Measurements from ENCODE around the gene DGKA.
A peak's percentile ranks its signal among the peaks of the same experiment; 100 is the strongest.
"Not testable (repeated sequence)": the region's sequence is repeated elsewhere in the genome, so short reads cannot be mapped to it uniquely, and the experiment has no call there.

Gene DGKA

GRCh38 chr12:55995366-55995765 lies 64.4 kb downstream of the DGKA start:
- Histone ChIP-seq H3K9ac (ENCODE audit: low read depth in 1 of 2, low read length in 2 of 2) (no peak overlapping the region), H3K27me3 (ENCODE audit: control insufficient read depth in 2 of 2, insufficient read depth in 2 of 2, low read length in 2 of 2) (no peaks in the 10 kb centered on the region), H3K27ac (ENCODE audit: low read depth in 2 of 2, low read length in 2 of 2) (no peak overlapping the region), H3K4me3 (ENCODE audit: low read length in 2 of 2) (no peak overlapping the region), H3K9me3 (ENCODE audit: control insufficient read depth in 2 of 2, low read length in 2 of 2) (no peaks in the 10 kb centered on the region), H3K36me3 (ENCODE audit: control insufficient read depth in 2 of 2, insufficient read depth in 2 of 2, low read length in 2 of 2) (peaks cover 37 to 40% of the 10 kb centered on the region in 2 donors), H3K4me1 (ENCODE audit: control insufficient read depth in 2 of 2, insufficient read depth in 2 of 2, low read length in 2 of 2) (peaks cover 10 to 12% of the 10 kb centered on the region in 2 donors)

- peak overlapping the region; percentile 79 to 87 for H3K9ac ChIP-seq (ENCODE audit: low read depth in 1 of 2, low read length in 2 of 2)
- no peaks in the 10 kb centered on the region for H3K27me3 ChIP-seq (ENCODE audit: control insufficient read depth in 2 of 2, insufficient read depth in 2 of 2, low read length in 2 of 2)
- peak overlapping the region; percentile 92 to 99 for H3K4me3 ChIP-seq (ENCODE audit: low read length in 2 of 2)
- H3K4me1 ChIP-seq (ENCODE audit: control insufficient read depth in 2 of 2, insufficient read depth in 2 of 2, low read length in 2 of 2): peaks cover 10 to 12% of the 10 kb centered on the region in 2 donors
- no peaks in the 10 kb centered on the region for H3K9me3 ChIP-seq (ENCODE audit: control insufficient read depth in 2 of 2, low read length in 2 of 2)
- peak overlapping the region; percentile 82 to 86 for H3K27ac ChIP-seq (ENCODE audit: low read depth in 2 of 2, low read length in 2 of 2)
- H3K36me3 ChIP-seq (ENCODE audit: control insufficient read depth in 2 of 2, insufficient read depth in 2 of 2, low read length in 2 of 2): peaks cover 28 to 31% of the 10 kb centered on the region in 2 donors
Measured at GRCh38 chr12:55996201-55996714, 65.3 kb downstream of the DGKA start.

GRCh38 chr12:55996715-55997534 lies 66.0 kb downstream of the DGKA start, which contains the start of gene SUOX:
Gene SUOX (plus strand): TSS chr12:55997276. CDS start chr12:56002222, 4,946 bp downstream.
- H3K9ac ChIP-seq (ENCODE audit: low read depth in 1 of 2, low read length in 2 of 2): peak within 1 kb of the TSS; percentile 87 to 99

DNA sequence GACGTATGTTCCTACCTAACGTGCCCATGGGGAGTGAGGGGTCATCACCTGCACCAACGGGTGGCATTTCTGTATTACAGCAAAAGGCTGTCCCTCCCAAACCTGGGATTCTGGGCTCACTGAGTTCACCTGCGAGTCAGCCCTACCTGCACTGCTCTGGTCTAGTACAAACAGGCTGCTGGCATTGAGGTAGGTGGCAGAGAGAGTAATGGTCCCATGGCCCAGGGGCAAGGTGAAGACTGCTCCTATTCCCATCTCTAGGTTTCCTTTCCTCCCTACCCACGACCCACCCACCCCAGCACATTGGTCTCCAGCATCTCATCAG lies 66.5 kb downstream of the DGKA start:
- Histone ChIP-seq H3K9me3 (ENCODE audit: control insufficient read depth in 2 of 2, low read length in 2 of 2) (no peaks in the 10 kb centered on the region), H3K27me3 (ENCODE audit: control insufficient read depth in 2 of 2, insufficient read depth in 2 of 2, low read length in 2 of 2) (no peaks in the 10 kb centered on the region), H3K9ac (ENCODE audit: low read depth in 1 of 2, low read length in 2 of 2) (peak overlapping the region; percentile 87 to 99), H3K27ac (ENCODE audit: low read depth in 2 of 2, low read length in 2 of 2) (peak overlapping the region; percentile 82 to 86), H3K4me1 (ENCODE audit: control insufficient read depth in 2 of 2, insufficient read depth in 2 of 2, low read length in 2 of 2) (peaks cover 16 to 18% of the 10 kb centered on the region in 2 donors), H3K36me3 (ENCODE audit: control insufficient read depth in 2 of 2, insufficient read depth in 2 of 2, low read length in 2 of 2) (peaks cover 17 to 28% of the 10 kb centered on the region in 2 donors), H3K4me3 (ENCODE audit: low read length in 2 of 2) (peak overlapping the region; percentile 92 to 99)

More at GRCh38 chr12:55996715-55997534, 66.0 kb downstream of the DGKA start, which contains the start of gene SUOX:
- Histone ChIP-seq H3K27ac (ENCODE audit: low read depth in 2 of 2, low read length in 2 of 2) (peak within 1 kb of the TSS; percentile 82 to 86), H3K9me3 (ENCODE audit: control insufficient read depth in 2 of 2, low read length in 2 of 2) (no peaks in the 10 kb centered on the region), H3K36me3 (ENCODE audit: control insufficient read depth in 2 of 2, insufficient read depth in 2 of 2, low read length in 2 of 2) (peaks cover 22 to 29% of the 10 kb centered on the region in 2 donors), H3K4me1 (ENCODE audit: control insufficient read depth in 2 of 2, insufficient read depth in 2 of 2, low read length in 2 of 2) (peaks cover 14 to 16% of the 10 kb centered on the region in 2 donors), H3K27me3 (ENCODE audit: control insufficient read depth in 2 of 2, insufficient read depth in 2 of 2, low read length in 2 of 2) (no peaks in the 10 kb centered on the region), H3K4me3 (ENCODE audit: low read length in 2 of 2) (peak within 1 kb of the TSS; percentile 92 to 99)

DNA sequence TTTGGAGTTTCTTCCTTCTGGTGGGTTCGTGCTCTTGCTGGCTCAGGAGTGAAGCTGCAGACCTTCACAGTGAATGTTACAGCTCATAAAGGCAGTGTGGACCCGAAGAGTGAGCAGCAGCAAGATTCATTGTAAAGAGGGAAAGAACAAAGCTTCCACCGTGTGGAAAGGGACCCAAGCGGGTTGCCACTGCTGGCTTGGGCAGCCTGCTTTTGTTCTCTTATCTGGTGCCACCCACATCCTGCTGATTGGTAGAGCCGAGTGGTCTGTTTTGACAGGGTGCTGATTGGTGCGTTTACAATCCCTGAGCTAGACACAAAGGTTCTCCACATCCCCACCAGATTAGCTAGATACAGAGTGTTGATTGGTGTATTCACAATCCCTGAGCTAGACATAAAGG lies 68.6 kb downstream of the DGKA start:
- H3K27ac ChIP-seq (ENCODE audit: low read depth in 2 of 2, low read length in 2 of 2); H3K9ac ChIP-seq (ENCODE audit: low read depth in 1 of 2, low read length in 2 of 2); H3K27me3 ChIP-seq (ENCODE audit: control insufficient read depth in 2 of 2, insufficient read depth in 2 of 2, low read length in 2 of 2); H3K4me3 ChIP-seq (ENCODE audit: low read length in 2 of 2); H3K9me3 ChIP-seq (ENCODE audit: control insufficient read depth in 2 of 2, low read length in 2 of 2): not testable (repeated sequence)
- H3K4me1 ChIP-seq (ENCODE audit: control insufficient read depth in 2 of 2, insufficient read depth in 2 of 2, low read length in 2 of 2): peaks cover 16 to 18% of the 10 kb centered on the region in 2 donors
- H3K36me3 ChIP-seq (ENCODE audit: control insufficient read depth in 2 of 2, insufficient read depth in 2 of 2, low read length in 2 of 2): peaks cover 3 to 25% of the 10 kb centered on the region in 2 donors

DNA sequence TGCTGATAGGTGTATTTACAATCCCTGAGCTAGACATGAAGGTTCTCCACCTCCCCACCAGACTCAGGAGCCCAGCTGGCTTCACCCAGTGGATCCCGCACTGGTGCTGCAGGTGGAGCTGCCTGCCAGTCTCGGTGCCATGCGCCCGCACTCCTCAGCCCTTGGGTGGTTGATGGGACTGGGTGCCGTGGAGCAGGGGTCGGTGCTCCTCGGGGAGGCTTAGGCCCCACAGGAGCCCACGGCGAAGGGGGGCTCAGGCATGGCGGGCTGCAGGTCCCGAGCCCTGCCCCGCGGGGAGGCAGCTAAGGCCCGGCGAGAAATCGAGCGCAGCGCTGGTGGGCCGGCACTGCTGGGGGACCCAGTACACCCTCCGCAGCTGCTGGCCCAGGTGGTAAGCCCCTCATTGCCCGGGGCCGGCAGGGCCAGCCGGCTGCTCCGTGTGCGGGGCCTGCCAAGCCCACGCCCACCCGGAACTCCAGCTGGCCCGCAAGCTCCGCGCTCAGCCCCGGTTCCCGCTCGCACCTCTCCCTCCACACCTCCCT lies 69.1 kb downstream of the DGKA start:
- H3K4me3 ChIP-seq (ENCODE audit: low read length in 2 of 2); H3K9me3 ChIP-seq (ENCODE audit: control insufficient read depth in 2 of 2, low read length in 2 of 2); H3K27ac ChIP-seq (ENCODE audit: low read depth in 2 of 2, low read length in 2 of 2); H3K9ac ChIP-seq (ENCODE audit: low read depth in 1 of 2, low read length in 2 of 2); H3K27me3 ChIP-seq (ENCODE audit: control insufficient read depth in 2 of 2, insufficient read depth in 2 of 2, low read length in 2 of 2): not testable (repeated sequence)
- Histone ChIP-seq H3K4me1 (ENCODE audit: control insufficient read depth in 2 of 2, insufficient read depth in 2 of 2, low read length in 2 of 2) (peaks cover 16 to 18% of the 10 kb centered on the region in 2 donors), H3K36me3 (ENCODE audit: control insufficient read depth in 2 of 2, insufficient read depth in 2 of 2, low read length in 2 of 2) (peaks cover 3 to 22% of the 10 kb centered on the region in 2 donors)

DNA sequence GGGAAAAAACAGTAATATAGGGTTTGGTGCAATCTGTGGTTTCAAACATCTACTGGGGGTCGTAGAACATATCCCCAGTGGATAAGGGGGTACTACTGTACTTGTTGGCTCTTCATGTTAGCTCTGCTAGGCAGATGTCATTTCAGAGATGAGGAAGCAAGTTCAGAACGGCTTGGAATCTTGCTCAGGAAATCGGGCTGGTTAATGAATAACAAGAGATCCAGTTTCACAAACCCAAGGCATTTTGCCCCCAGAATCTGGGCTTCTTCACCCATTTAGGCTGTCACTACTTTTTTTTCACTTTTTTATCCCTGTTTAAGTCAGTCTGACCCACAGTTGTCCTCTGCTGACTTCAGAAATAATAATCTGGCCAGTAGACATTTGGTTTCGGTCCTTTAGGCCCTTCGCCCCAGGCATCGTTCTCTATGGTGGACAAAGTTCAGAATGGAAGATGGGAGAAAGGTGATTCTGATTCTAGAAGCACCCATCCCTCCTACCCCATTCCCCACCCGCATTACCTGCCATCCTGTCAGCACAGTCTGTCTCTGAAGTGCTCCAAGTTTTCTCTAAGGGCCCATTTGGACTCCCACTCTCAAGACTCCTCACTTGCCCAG lies 70.6 kb downstream of the DGKA start:
- Histone ChIP-seq H3K9ac (ENCODE audit: low read depth in 1 of 2, low read length in 2 of 2) (peak overlapping the region in 1 of 2 donors; percentile 36), H3K4me1 (ENCODE audit: control insufficient read depth in 2 of 2, insufficient read depth in 2 of 2, low read length in 2 of 2) (peaks cover 12 to 18% of the 10 kb centered on the region in 2 donors), H3K27me3 (ENCODE audit: control insufficient read depth in 2 of 2, insufficient read depth in 2 of 2, low read length in 2 of 2) (no peaks in the 10 kb centered on the region), H3K9me3 (ENCODE audit: control insufficient read depth in 2 of 2, low read length in 2 of 2) (no peaks in the 10 kb centered on the region), H3K27ac (ENCODE audit: low read depth in 2 of 2, low read length in 2 of 2) (peak overlapping the region; percentile 39 to 66), H3K36me3 (ENCODE audit: control insufficient read depth in 2 of 2, insufficient read depth in 2 of 2, low read length in 2 of 2) (peaks cover 0 to 22% of the 10 kb centered on the region in 2 donors), H3K4me3 (ENCODE audit: low read length in 2 of 2) (peak overlapping the region in 1 of 2 donors; percentile 42)

GRCh38 chr12:56003376-56003775 lies 72.4 kb downstream of the DGKA start:
- H3K27me3 ChIP-seq (ENCODE audit: control insufficient read depth in 2 of 2, insufficient read depth in 2 of 2, low read length in 2 of 2); H3K9me3 ChIP-seq (ENCODE audit: control insufficient read depth in 2 of 2, low read length in 2 of 2); H3K27ac ChIP-seq (ENCODE audit: low read depth in 2 of 2, low read length in 2 of 2); H3K9ac ChIP-seq (ENCODE audit: low read depth in 1 of 2, low read length in 2 of 2); H3K4me3 ChIP-seq (ENCODE audit: low read length in 2 of 2): not testable (repeated sequence)
- H3K4me1 ChIP-seq (ENCODE audit: control insufficient read depth in 2 of 2, insufficient read depth in 2 of 2, low read length in 2 of 2): peaks cover 8 to 13% of the 10 kb centered on the region in 2 donors
- peaks cover 0 to 22% of the 10 kb centered on the region in 2 donors for H3K36me3 ChIP-seq (ENCODE audit: control insufficient read depth in 2 of 2, insufficient read depth in 2 of 2, low read length in 2 of 2)

Measured in mucosa of rectum (tissue), 2 donors.